T-helper 1 cell (primary cell): ENCODE data around the gene USP47.

Source experiments
- DNase-seq, 5 donors: peaks; one replicate each; pipeline ENCODE4 v3.0.0-alpha.2; 2012 to 2020

USP47 gene

DNA sequence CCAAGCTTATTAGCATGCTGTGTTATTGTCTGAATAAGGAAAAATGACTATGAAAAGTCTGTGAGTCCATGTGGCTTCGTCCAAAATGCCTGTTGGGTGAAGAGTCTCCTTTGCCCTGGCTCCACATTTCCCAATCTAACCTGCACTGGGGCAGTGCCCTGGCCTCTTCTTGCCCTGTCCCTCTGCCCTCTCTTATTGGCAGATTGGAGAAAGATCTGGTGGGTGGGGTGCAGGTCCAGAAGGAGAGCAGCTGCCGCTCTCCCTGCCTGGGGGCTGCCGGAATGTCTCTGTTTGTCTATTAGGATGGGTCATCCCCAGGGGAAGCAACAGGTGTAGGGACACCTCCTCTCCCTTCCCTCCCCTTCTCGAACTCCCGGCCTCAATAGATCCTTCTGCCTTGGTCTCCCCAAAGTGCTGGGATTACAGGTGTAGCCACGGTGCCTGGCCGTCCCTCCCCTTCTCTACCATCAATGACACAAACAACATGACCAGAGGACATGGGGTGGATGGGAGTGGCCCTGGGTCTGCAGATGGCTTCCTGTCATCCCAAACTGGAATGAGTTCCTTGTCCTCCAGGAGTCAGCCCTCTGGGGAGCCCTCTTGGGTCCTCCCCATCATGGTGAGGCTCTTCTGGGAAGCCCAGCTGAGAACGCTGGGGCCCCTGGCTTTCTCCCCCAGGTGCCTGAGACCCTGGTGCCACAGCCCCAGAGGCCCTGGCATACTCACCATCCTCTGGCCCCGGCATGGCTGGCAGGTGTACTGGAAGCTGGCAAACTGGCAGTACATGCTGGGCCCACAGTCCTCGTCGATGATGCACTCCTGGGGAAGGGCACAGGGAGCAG is 126.1 kb downstream of the USP47 start:
- DNase-seq: no peak

DNA sequence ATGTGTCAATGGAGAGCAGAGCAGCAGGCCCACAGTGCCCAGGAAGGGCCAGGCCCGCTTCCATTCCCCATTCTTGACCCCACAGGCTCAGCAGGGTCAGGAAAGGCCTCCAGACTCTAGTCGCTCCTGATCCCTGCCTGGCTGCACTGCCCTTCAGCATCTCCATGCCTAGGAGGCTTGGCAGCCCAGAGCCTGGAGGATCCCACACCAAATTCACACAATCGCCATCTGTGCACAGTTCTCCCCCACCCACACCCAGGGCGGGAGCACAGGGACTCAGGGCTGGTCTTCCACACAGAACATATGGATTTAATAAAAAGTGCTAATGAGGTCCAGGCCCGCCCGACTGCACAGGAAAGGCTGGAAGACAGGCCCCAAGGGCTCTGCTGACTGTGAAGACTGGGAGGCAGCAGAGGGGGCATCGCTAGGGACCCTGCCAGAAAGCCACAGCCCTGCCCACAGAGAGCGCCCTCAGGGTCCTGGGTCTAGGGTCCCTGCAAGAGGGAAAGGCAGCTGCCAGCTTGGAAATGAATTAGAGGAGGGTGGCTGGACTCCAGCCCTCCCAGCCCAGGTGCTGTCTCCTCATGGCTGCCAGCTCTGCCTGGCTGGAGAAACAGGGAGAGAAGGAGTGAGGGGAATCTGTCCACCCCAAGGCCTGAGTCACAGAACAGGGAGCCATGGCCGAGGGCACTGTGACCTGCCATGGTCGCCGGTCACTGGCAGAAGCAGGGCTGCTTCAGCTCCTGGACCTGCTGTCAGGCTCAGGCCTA is 126.9 kb downstream of the USP47 start:
- no peak for DNase-seq

DNA sequence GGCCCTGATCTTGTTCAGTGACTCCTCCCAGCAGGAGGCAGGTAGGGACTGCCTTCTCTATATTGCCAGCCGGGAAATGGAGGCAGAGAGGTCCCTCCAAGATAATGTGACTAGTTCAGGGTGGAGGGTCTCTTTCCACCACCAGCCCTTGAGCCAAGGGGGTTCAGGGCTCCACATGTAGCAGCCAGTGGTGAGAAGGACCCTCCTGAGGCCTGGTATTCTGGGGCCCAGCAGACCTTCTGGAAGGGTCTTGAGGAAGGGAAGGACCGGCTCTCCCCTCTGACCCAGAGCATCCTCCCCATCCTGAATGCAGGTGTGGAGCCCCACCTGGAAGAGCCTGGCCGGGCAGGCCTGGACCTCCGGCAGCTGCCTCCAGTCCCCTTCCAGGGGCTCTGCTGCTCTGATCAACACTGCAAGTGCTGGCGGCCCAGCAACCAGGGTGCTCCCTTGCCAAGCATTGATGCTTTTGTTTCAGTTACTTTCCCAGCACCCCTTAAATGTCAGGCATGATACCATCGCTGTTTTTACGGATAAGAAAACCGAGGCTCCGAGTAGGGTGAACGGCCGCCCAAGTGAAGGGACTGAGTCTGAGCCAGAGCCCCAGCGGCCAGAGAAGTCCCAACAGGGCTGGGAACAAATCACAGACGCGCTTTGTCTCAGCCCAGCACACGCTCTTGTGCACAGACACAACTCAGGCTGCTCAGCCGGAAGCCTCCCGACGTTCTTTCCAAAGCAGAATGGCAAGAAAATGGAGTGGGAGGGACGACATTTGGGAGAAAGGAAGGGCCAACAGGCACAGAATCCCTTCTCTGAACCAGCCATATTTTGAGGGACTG is 127.8 kb downstream of the USP47 start:
- DNase-seq: no peak

GRCh38 chr11:11970556-11970955 is 128.8 kb downstream of the USP47 start:
- DNase-seq: no peak

DNA sequence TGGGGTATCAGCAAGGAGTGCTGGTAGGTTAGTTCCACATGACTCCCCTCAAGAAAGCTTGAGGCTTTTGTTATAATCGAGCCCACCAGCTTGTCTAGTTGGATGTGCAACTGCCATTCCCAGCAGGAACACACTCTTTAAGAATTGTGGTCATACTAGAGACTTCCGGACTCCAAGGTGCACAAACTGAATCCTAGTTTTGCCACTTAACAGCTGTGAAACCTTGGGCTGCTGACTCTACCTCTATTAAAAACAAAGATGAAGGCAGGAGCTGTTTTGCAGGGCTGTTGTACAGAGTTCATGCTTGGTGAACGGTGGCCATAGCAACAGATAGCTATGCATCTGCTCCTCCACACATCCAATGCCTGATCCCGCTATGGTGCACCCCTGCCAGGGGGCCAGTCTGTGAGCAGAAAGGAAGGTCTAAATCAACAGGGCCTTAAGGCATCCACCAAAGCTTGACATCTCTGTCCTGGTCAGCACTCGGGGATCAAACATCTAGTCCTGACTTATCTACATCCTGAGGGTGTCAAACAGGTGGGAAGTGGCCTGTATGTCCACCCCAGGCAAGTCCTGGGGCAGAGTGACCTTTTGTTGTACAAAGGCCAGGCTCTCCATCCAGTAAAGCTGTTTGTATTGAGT is 130.3 kb downstream of the USP47 start:
- DNase-seq: no peak

DNA sequence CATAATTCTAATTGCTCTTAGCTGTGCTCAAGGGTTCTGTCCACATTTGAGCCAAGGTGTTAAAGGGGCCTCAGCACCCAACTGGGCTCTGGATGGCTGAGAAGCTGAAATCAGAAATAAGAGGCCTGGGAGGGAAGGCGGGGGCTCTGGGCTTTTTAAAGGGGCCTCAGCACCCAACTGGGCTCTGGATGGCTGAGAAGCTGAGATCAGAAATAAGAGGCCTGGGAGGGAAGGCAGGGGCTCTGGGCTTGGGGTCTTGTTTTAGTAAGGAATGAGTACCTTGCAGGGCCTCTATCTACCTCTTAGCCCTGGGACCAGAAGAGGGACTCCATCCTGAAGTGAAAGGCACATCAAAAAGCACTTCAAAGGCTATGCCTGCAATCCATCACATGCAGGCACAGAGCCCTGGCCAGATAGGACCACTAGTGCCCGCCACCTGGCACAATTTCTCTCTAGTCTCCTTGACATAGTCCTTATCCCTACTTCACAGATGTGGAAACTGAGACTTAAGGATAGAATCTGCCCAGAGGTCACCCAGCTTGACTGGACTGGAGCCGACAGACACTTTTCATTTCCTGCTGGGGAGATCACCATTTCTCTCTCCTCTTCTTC is 131.1 kb downstream of the USP47 start:
- DNase-seq: no peak

GRCh38 chr11:11973361-11973800 is 131.6 kb downstream of the USP47 start:
- no peak for DNase-seq

DNA sequence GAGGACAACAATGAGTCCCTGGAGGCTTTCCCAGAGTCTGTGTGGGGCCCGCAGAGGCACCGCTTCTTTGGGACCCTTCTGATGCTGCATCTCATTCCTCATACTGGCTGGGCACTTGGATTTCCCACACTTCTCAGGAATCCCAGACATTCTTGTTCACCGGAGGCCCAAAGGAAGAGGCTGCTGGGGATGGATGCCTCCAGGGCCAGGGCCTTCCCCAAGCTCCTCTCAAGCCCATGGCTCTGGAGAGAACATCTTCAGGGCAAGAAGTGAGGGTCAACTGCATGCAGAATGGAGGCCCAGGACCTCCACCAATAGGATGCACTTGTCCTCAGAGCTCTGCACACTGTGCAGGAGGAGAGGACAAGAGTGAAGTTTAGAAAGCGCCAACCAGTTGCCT is 132.1 kb downstream of the USP47 start:
- no peak for DNase-seq

DNA sequence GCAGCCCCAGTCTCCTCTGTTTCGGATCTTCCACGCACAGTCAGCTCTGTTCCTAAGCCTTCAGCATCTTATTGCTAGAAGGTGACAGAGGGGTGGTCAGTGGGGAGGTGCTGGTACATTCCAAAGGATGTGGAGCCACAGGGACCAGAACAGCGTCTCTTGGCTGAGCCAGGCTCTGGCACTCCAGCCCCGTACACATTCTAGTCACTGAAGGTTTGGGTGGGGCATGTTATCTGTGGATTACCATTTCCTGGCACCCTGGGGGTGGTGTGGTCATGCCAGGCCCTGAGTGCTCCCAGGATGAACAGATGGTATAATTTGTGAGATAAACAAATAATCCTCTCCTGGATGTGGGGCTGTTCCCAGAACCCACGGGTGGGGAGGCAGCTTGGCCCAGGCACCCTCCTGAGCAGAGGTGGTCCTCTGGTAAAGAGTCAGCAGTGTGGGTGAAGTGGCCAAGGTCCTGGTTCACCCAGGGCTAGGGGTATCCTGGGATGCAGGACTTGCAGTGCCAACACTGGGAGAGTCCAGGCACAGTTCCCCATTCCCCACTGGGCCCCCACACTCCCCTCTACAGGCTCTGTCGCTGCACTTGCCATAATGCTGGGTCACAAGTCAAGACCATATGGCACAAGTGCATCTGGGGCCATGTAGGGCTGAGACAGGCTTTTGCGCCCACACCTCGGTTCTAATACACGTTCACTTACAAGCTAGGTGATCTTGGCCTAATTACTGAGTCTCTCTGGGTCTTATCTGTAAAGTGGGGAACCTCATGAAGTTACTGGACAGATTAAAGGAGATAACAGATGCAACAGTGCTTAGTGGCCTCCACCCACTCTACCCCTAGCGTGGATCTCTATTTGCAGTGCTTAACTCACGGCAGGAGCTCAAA is 133.7 kb downstream of the USP47 start:
- DNase-seq: no peak

DNA sequence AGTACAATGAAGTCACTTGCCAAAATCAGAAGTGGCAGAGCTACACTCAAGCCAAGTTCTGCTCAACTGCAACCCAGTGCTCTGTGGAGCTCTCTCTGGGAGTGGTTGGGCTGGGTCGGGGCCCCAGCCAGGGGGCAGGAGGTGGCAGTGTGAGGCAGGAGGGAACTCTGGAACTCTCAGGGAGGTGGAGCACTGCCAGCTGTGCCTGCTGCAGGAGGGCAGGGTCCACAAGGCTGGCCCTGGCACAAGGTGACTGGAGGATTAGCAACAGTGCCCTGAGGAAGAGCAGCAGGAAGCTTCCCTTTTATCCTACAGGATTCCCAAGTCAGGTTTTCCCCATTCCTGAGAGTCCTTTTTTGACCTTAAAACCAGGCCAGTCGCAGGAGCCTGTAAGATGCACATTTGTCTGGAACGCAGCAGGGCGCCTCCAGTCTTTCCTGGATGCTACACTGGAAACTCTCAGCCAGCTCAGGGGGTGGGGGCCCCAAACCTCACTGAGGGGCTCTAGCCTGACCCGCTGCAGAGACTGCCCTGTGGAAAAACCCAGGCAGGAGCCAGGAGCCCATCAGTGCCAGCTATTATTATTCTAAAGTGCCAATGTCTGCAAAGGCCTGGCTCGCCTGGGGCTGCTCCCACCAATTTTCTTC is 134.8 kb downstream of the USP47 start:
- no peak for DNase-seq

- no peak for DNase-seq
Observed at GRCh38 chr11:11977206-11977938, 135.6 kb downstream of the USP47 start.

DNA sequence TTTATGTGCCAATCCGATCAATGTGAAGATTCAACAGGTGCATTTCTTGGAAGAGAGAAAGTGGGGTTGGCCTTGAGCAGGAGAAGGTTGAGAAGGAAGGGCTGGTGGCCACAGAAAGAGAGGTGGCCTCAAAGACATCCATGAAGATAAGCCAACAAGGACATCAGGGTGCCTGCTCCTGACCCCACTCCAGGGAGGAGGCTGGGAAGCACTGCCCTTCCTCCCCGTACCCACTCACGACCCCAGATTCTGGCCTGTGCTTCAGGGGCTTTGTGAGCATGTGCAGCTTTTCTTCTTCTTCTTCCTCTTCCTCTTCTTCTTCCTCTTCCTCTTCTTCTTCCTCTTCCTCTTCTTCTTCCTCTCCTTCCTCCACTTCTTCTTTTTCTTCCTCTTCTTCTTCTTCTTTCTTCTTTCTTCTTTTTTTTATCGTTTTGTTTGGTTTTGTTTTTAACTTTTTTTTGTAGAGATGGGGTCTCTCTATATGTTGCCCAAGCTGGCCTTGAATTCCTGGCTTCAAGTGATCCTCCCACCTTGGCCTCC is 136.4 kb downstream of the USP47 start:
- no peak for DNase-seq

GRCh38 chr11:11978792-11979487 is 137.2 kb downstream of the USP47 start:
- no peak for DNase-seq

GRCh38 chr11:11979488-11980117 is 137.8 kb downstream of the USP47 start:
- no peak for DNase-seq

- DNase-seq: no peak
Observed at GRCh38 chr11:11980200-11980599, 138.4 kb downstream of the USP47 start.

DNA sequence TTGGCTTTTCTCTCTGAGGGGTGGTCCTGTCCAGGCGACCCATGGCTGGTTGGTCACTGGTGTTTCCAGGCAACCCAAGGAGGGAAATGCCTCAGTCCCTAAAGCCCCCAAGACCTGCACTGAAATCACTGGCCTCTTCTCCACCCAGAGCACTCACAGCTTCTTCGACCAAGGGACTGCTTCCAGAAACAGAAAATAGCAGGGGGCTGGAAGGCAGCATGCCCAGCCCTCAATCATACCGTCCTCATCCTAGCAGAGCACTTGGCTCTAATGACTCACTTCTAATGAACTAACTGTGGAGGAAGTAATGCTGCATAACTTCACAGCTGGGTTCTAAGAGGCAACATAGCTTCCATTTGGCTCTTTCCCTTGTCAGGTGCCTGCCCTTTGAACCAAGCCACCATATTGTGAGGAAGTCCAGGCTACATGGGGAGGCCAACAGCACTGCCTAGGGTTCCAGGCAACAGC is 139.1 kb downstream of the USP47 start:
- DNase-seq: no peak

DNA sequence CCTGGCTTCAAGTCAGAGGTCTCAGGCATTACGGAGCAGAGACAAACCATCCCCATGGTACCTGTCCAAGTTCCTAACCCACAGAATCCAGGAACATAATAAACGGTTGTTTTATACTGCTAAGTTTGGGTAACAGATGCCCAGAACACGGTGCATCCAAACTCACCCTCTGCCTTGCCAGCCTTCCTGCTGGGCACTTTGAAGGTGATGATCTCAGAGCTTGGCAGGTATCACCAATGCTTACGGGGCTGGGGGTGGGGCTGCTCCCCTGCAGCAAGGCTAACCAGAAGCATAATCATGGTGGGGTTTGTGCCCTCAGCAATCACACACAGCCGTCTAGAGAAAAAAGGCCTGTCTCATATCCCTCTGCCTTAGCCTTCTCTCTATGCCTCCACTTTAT is 139.6 kb downstream of the USP47 start:
- no peak for DNase-seq

GRCh38 chr11:11981840-11982239 is 140.1 kb downstream of the USP47 start:
- DNase-seq: no peak
